GM18505 (cell line): ENCODE measurements around the gene BMPR2.
A peak's percentile ranks its signal among the peaks of the same experiment; 100 is the strongest.

Source experiments
- ATAC-seq: cut with Tn5 transposase; IDR thresholded peaks from one replicate; pipeline ENCODE4 v1.9.1; 2021; ENCODE audit not compliant: unreplicated experiment
- POLR2A ChIP-seq: IDR thresholded peaks from 4 replicates; pipeline ENCODE4 v1.6.1; 2011; ENCODE audit warnings: borderline replicate concordance; ENCODE audit not compliant: insufficient read depth, insufficient read length; ENCODE audit errors: extremely low read depth

BMPR2 gene

DNA sequence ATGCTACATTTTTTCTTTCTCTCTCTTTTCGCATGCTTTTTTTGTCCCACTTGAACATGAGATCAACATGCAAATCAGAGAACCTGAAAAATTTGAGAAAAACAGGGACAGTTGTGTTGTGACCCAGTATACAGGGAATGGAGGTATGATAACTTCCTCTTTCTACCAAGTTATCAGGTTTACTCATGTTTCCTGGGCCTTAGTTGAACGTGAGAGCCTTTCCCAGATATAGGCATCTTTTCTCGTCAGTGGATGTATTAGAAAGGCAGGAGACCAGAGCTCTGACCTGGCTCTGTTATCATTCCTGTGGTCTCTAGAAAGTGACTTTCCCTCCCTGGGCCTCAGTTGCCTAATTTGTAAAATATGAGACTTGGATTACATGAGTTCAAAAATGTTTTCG, 228.6 kb downstream of the BMPR2 start:
- TF ChIP-seq POLR2A: no peak
- no peak for ATAC-seq

DNA sequence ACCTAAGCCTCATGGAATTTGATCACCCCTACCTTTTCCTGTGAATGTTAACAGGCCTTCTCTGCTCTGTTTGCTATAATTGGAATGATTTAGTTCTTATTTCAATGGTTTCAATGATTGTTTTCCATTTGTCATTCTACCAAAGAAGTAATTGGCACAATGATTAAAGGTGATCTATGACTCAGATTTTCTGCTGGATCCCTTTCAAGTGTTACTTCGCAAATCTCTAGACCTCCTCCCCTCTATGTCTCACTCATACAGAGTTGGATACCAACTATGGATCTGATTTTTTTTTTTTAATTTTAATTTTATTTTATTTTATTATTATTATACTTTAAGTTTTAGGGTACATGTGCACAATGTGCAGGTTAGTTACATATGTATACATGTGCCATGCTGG, 229.0 kb downstream of the BMPR2 start:
- TF ChIP-seq POLR2A: no peak
- ATAC-seq: no peak

DNA sequence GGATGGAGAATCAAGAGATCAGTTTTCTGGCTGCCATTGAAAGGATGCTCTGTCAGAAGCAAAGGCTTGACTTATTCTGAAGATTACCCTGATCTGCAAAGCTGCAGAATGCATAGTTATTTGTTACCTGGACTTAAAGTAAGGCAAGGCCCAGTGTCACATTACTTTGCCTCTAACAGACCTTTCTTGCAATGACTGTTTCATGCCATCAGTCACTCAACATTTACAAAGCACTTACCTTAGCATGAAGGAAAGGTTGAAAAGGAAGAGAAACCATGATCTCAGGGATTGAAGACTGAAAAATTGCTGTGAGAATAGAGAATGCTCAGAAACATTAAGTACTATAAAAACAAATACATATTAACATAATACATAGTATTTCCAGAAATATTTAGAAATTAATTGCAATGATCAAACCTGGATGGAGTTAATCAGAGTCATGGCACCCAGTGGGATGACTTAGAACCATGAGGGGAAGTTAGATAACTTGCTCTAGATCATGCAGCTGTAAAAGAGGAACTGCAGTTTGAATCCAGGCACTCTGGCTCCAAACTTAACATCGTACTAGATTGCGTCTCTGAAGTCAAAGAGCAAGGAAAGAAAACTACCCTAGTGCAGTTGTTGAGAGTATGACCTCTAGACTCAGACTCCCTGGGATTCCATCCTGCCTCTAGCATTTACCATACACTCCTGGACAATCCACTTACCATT, 232.2 kb downstream of the BMPR2 start:
- ATAC-seq: peak; percentile 36
- no peak for TF ChIP-seq POLR2A

DNA sequence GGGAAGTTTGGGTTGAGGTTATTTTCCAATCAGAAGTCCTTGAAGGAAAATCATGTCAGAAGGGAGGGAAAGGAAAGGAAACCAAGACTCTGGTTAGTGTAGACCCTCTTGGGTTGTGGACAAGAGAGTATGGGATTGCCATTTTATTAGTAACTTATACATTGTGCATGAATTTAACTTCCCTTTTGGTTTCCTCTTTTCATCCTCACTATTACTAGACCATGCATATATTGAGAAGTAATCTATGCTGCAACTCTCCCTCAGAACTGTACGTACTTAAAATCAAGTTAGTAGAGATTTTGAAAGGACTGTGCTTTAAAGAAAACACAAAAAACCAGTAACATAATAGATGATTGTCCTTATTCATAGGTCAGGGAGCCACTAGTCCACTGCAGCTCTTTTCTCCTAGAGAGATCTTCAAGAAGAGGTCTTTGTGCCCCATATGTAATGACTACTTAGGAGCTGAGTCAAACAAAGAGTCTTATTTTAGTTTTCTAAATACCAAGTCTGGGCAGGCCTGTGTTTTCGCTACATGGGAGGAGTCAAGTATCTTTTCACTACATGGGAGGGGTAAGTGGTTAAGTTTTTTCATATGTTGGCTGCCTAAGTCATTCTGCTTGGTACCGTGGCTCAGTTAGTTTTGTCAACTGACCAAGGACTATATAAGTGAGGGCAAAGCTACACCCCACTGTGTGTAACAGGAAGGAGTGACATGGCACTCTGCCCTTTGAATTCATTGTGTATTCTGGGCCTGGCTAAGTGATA, 233.4 kb downstream of the BMPR2 start:
- peak; percentile 76 for ATAC-seq
- no peak for TF ChIP-seq POLR2A

DNA sequence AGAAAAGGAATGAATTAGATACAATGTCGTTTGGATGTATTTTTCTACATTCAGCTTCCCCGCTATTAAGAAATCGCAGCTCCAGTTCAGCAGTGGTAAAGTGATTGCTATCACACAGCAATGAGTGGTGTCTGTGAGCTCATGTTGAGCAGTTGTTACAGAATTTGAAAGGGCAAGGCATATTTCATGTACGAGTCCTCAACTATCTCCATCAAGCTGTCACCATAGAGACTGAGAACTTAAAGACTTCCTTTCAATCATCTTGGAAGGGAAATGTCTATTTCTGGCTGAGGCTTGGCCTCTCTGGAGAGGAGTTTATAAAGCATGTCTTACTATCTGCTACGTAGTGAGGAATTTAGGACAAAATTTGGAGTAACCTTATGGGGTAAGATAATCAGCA, 234.3 kb downstream of the BMPR2 start:
- ATAC-seq: no peak
- no peak for TF ChIP-seq POLR2A

DNA sequence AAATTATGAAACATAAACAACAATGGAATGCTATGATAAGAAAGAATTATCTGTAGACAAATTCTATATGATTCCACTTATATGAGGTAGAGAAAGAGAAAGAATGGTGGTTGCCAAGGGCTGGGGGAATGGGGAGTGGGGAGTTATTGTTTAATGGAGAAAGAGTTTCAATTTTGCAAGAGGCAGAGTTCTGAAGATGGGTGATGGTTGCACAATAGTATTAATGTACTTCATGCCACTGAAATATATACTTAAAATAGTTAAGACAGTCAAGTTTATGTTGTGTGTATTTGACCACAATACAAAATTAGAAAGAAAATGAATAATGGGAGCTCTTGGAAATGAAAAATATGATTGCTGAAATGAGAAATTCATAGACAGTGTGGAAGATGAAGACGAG, 236.0 kb downstream of the BMPR2 start:
- TF ChIP-seq POLR2A: no peak
- no peak for ATAC-seq

DNA sequence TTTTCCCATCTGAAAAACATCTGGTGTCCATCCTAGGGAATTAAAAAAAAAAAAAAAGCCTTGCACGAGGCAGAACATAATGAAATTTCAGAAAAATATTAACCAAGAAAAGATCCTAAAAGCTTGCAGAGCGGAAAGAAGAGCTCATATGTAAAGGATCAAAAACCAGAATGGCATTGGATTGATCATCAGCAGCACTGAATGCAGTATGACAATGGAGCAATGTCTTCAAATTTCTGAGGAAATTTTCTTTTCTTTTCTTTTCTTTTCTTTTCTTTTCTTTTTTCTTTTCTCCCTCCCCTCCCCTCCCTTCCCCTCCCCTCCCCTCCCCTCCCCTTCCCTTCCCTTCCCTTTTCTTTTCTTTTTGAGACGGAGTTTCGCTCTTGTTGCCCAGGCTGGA, 237.4 kb downstream of the BMPR2 start:
- no peak for ATAC-seq
- no peak for TF ChIP-seq POLR2A
